NCI-H2171 treated with DMSO at 0.1 percent for 48 hours (cell line): ENCODE results near the gene VIPR1.
"Not testable (repeated sequence)": the region's sequence is repeated elsewhere in the genome, so short reads cannot be mapped to it uniquely, and the experiment has no call there.

Experiments used
- DNase-seq: peaks from one replicate; lab custom pipeline; 2025; lab: John Stamatoyannopoulos, UW

VIPR1 gene

DNA sequence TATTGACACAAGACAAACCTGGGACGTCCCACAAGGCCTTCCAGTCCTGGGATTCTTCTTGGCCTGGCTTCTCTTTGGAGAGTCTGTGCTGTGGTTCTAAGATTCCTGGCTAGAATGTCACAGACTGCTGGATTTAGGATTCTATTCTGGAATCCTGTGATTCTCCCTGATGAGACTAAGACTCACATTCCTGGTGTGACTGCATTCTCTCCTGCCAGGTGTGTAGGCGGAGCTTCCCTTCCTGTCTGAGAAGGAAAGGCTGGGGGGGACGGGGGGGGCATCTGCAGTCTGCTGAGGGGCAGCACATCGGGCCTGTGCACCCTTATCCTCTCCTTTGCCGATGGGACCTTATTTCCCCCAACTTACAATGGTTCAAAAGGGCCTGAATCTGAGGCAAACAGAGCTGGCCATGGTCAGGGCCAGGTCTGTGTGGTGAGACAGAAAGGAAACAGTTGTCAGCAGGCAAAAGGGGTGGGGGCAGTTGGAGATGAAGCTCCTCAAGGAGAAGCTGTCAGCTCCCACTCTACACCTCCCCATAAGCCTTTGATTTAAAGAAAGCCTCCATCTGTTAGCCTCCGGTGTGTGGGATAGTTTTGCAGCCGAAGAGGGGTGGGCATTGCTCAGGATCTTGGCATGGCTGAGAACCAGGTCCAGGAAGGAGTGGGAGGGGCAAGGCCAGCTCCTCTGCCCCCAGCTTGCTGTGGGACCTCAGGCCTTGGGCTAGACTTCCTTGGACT is 30.9 kb downstream of the VIPR1 start:
- no peak for DNase-seq

DNA sequence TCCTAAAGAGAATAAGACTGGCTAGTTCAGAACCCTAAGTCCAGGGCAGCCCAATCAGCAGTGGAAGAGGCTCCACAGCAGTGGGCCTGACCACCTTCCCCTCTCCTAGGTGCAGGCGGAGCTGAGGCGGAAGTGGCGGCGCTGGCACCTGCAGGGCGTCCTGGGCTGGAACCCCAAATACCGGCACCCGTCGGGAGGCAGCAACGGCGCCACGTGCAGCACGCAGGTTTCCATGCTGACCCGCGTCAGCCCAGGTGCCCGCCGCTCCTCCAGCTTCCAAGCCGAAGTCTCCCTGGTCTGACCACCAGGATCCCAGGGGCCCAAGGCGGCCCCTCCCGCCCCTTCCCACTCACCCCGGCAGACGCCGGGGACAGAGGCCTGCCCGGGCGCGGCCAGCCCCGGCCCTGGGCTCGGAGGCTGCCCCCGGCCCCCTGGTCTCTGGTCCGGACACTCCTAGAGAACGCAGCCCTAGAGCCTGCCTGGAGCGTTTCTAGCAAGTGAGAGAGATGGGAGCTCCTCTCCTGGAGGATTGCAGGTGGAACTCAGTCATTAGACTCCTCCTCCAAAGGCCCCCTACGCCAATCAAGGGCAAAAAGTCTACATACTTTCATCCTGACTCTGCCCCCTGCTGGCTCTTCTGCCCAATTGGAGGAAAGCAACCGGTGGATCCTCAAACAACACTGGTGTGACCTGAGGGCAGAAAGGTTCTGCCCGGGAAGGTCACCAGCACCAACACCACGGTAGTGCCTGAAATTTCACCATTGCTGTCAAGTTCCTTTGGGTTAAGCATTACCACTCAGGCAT is 33.7 kb downstream of the VIPR1 start:
- DNase-seq: no peak

DNA sequence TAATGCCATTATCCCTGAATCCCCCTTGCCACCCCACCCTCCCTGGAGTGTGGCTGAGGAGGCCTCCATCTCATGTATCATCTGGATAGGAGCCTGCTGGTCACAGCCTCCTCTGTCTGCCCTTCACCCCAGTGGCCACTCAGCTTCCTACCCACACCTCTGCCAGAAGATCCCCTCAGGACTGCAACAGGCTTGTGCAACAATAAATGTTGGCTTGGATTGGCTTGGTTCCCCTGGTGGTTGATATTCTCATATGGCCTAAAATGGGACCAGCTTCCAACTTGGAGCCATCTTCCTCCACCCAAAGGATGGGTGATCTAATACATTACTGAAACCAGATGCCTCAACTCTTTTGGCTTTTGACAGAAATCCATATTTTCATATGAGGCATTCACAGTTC is 34.9 kb downstream of the VIPR1 start:
- no peak for DNase-seq

DNA sequence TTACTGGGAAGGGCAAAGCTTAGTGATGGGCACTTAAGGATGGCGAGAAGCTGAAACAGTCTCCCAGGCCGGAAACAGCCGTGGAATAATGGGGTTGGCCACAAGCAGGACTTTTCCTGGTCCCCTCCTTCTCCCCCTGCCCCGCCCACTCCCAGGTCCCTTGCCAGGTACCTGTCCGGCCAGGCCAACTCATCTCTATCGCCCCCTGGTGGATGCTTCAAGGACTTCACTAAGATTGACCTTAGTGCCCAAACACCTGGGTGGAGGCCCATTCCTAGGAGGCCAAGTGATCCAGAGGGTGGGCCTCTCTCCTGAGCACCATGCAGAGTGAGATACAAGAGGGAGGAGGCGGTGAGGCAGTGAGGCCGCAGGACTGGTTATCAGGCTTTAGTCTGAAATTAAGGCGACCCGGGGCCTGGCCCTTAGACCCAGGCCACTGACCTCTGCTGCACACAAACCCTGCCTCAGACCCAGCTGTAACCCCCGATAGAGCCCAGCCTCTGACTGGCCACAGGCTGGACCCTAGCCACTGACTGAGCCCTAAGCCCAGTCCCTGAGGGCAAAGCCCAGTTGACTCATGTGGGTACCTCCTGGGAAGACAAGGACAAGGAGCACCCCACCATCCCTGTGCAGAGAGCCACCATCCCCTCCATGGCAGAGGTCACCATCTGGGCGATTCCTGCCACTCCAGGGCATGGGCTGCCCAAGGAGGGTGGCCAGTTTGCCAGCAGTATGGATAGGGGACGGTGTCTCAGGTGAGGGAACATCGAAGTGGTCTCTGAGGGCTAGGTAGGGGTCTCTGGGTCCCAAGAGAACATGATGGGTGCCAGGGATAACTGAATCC is 37.6 kb downstream of the VIPR1 start:
- no peak for DNase-seq

DNA sequence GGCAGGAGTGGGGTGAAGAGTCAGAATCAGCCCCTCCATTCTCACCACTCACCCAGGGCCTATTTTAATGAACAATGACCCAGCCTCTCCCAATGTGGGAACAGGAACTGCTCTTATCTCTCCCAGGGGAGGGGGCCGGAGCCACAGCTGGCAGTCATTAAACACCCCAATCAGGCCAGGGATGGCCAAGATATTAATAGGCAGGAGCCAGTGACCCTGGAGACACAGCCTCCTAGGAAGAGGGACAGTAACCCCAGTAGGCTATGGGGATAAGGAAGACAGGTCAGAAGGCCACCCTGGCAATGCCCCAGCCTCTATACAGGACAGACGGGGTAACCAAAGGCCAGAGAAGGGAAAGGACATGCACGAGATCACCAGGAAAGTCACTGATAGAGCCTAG is 38.6 kb downstream of the VIPR1 start:
- no peak for DNase-seq

DNA sequence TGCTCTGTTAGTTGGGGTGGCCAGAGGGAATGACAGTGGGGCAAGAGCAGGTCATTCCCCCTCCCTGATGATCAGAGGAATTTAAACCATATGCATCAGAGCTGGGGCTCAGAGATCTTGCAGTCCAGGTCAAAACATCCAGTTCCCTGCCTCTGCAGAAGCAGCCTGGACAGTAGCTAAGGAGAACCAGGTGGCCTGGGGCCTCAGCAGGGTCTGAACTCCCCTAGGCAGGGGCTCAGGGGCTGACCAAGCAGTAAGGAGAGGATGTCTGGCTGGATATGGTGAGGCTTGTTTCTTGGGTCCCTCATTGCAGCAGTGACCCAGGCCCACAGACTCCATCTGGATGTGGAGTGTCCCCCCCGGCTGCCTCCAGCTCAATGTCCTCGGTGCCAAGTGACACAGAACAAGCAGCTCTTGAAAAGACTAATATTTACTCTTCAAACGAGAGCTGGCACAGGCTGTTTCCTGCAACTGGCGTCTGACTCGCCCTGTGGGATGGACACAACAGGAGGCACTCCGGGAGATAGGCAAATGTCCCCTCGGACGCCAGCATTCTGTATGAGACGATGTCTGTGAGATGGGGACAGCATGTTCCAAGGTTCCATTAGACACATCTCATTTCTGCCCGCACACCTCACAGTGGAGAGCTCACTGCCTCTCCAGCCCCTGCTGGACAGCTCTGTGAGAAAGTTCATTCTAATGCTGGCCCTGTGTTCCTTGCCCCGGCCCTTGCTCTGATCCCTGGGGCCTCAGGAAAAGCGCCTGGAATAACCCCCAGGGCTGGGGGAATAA is 42.2 kb downstream of the VIPR1 start:
- no peak for DNase-seq

DNA sequence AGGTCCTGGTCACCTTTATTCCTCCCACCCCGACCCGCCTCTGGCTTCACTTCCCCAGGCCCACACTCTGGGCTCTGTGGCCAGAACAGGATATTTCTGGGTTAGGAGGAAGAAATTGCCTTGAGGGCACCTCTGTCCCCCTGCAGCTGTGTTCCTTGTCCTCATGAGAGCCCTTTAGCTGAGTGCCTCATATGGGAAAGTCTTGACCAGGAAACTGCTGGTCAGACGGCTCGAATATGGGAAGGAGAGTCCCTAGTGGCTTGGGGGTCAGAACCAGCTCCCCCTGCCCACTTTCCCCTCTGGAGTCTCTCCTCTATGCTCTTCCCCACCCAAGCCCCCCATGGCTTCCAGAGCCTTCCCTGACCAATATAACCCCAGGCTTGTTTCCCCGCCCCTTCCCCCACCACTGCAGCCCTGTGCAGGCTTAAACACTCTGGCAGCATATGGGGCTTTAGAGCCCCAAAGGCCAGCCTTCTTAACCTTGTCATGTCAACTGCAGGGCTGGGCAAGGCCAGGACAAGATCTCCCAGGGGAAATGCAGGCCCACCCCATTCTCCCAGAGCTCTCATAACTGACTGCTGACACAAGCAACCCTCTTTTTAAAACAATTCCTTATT is 42.9 kb downstream of the VIPR1 start:
- no peak for DNase-seq

DNA sequence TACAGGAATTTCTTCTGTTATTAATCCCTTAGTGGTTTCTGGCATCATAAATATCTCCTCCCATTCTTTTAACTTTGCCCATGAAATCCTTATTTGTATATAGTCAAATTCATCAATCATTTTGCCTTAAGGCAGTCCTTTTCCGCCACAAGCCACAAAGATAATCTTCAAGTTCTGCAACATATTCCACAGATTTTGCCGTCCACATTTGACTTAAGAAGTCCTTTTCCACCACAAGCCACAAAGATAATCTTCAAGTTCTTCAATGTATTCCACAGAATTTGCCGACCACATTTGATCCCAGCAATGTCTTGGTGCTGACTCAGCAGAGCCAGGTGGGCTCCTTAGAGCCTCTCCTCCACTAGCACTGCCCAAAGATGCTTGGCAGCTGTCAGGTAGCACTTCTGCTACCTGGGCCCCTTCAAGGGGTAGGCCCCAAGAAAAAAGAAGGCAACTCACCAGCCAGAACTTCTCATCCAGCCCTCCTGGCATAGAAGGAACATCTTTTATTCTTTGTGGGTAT is 44.3 kb downstream of the VIPR1 start:
- no peak for DNase-seq

DNA sequence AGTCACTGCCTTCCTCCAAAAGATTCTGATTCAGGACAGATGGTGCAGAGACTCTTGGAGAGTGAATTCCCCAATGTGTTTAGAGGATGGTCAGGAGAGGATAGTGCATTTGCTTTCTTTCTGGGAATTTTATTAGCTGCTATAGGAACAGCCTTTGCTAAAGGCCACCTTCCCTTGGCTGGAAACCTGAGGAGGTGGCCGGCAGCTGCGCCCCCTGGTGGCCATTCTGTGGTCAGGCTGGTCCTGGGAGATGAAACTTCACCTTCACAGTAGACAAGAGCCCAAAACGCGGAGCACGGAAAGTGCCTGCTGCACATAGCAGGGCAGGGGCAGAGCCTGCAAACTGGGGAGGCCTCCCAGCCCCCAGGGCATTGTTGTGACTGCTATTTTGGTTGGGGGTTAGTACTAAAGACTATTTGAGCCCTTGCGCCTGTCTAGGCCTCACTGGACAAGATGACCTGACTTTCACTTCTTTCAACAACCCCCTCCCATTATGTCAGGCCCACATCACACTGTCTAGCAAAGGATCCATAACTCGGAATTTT is 45.0 kb downstream of the VIPR1 start:
- peak; percentile 21 for DNase-seq

DNA sequence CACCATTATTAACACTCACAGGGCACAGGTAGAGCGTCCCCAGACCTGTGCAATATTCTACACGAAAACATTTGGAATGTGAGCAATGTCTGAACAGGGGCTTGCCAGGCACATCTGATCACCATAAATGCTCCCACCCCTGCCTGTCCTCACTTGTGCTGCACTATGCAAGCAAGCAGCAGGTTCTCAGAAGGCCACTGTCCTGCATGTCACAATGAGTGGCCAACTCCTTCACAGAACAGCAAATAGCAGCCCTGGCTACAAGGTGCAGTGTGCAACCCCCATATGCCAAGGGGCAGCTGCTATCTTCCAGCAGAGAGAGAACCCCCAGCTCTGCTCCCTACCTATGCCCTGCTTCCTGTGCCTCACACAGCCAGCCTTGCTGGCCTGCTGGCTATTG is 46.7 kb downstream of the VIPR1 start:
- DNase-seq: no peak

DNA sequence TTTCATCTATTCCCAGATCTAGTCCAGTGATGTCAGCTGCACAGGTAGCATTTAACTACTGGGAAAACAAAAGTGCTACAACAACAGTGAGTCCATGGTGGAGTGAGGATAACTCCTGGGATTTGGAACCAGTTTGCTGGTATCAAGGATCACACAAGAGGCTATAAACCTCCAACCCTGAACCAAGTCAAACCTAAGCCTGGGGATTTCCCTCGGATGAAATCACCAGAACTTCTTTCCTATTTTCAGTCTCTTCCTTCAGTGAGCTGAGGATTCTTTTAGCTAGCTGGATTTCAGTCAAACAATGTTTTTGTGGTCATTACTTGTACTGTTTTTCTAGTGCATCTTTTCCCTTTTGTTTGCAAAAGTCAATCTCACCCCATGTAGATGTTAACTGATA is 47.8 kb downstream of the VIPR1 start:
- no peak for DNase-seq

DNA sequence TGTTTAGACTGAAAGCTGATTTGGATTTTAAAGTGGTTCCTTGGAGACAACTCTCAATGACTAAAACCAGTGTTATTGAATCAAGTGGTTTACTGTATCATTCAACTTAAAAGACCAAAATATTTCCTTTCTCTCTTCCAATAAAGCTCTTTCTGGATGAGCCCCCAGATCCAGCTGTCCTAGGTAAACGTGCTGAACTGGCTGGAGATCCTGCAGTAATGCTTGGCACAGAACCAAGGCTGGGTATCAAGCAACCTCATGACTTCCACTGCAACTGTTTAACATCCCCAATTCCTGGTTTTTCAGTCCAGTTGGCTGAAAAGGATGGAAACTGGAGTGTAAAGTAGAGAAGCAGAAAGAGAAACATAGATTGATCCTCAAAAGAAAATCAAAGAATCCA is 50.4 kb downstream of the VIPR1 start:
- no peak for DNase-seq

DNA sequence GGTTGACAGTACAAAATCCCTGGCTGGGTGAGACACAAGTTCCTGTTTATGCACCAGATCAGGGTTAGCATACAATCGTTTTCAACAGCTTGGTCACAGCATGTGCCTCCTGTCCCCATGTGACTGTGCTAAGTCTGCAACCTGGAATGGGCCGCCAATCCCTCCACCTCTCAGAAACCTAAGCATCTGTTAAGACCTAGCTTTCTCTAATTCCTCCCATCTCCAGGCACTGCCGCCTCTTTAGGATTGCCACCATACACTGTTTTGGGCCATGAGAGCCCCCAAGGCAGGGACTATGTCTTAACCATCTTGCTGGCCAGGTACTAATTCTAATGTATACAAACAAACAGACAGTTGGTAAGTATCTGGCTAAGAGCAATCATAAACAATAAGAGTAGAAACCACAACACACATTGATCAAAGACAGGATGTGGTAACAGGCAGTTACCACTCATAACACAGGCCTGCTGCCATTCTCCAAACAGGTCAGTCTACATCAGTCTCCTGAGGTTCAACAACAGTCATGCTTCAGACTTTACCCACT is 53.7 kb downstream of the VIPR1 start:
- no peak for DNase-seq

DNA sequence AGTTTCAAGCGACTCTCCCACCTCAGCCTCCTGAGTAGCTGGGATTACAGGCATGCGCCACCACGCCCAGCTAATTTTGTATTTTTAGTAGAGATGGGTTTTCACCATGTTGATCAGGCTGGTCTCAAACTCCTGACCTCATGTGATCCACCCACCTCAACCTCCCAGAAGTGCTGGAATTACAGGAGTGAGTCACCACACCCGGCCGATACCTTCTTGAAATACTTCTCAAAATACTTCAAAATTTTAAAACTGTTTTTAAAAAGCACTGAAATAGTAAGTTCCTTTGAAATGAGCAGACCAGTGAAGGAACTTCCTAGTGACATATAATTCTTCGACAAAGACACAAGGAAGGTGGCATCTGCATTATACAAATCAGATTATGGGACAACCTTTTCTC is 54.4 kb downstream of the VIPR1 start:
- not testable (repeated sequence) for DNase-seq

DNA sequence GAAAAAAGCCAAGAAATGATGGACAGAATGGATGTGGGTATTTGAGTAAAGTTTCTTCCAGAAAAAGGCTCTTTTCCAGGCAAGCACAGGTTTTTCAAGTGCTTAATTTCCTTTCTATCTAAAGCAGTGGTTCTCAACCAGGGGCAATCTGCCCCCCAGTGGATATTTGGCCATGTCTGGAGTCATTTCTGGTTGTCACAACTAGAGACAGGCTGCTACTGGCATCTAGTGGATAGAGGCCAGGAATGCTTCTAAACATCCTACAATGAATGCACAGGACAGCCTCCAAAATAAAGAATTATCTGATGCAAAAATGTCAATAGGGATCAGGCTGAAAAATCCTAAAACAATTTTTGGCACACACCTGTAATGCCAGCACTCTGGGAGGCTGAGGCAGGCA is 55.4 kb downstream of the VIPR1 start:
- peak; percentile 5 for DNase-seq

DNA sequence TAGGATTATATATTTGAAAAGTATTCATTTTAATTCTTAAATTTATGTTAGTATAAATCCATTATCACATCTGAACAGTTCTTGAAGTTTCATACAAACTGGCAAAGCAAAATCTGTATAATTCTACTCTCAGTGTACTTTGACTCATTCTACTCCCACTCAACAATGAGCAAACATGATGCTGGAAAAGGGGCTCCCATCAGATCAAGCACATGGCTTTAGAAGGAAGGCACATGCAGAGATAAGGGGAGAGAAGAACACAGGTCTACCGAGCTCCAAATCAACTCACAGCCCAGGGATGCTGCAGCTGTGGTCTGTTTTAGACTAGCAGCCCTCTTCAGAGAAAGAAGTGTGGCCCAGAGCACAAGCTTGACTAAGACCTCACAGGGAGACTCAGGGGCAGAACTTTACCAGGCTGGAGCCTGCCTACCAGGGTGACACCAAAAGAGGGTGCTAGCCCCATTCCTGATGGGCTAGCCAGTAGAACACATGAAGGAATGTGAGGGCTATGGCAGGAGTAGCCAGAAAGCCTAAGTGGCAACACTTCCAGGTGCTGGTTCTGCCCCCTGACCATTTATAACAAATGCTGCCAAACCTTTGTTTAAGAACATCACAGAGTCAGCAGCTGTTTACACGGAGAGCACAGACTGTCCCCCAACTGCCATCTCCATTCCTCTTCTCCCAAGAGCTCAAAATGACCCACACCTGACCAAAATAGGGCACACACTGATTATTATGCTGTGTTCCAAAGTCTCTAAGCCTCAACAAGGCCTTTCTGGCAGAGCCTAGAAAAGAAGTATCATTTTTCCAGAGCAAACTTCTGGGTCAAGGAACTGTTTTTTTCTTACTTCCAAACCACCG is 59.8 kb downstream of the VIPR1 start:
- no peak for DNase-seq

DNA sequence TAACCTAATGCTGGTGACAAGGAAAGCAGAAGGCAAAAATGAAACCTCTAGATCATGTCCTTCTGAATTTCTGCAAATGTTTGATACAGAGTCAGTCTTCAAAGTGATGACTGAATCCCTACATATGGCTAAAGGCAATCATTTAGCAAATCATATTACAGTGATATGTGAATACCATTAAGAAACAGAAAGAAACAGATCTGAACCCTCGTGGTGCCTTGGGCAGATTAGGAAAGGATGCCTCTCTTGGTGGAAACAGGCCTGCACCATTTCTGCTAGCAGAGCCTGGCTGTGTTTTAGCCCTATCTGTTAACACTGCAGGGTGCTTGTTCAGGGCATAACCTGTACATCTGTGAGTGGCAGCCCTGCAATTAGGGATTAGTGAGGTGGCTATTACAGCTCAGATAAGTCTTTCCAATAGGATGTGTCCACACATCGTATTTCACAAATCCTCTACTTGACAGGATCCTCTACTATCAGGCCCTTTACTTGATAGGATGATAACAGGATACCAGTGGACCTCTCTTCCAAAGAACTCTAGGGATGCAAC is 67.2 kb downstream of the VIPR1 start:
- no peak for DNase-seq

DNA sequence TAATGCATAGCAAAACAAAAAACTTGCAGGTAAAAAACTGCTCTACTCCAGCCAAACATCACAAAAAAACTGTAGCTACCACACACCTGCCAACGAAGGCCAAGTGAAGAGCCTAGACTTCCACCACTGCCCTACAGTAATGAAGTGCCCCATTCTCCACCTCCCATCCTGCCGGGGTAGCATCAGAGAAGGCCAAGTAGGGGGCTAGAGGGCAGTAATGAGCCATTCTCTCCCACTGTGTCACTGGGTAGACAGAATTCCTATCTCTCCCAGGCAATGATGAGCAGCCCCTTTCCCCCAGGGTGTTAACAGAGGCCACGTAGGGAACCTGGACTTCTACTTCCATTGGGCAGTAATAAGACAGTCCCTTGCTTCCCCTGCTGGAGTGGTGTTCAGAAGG is 69.8 kb downstream of the VIPR1 start:
- DNase-seq: no peak

DNA sequence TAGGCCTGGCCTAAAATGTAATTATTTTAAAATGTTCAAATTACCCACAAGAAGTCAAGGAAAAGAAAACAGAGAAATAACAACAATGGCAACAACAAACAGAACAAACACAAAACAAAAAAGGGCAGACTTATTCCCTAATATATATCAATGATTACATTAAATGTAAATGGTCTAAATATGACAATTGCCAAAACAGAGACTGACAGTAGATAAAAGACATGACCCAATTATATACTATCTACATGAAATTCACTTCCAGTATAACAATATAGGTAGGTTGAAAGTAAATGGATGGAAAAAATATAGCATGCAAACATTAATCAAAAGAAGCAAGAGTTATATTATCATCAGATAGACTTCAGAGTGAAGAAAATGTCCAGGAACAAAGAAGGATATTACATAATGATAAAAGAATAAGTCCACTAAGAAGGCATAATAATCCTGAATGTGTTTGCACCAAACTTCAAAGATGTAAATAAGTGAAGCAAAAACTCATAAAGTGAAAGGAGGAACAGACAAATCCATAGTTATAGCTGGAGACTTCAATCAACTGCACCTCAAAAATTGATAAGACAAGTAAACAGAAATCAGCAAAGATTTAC is 72.8 kb downstream of the VIPR1 start:
- DNase-seq: no peak
